Kidney epithelial cell (primary cell): ENCODE results near the gene C1orf94. TPM values are rescaled to one million over a fixed set of nuclear protein-coding genes. Genes with fewer than 3 reads are reported as not detected.

Experiments
- DNase-seq: peaks from one replicate; pipeline ENCODE4 v3.0.0-alpha.2; 2010; ENCODE audit warnings: low read depth
- H3K27me3 ChIP-seq: 2 replicates; pipeline ENCODE4 v1.6.0; 2011; ENCODE audit warnings: low read length; ENCODE audit not compliant: control insufficient read depth, insufficient read depth
- H3K36me3 ChIP-seq: 2 replicates; pipeline ENCODE4 v1.5.1; 2011; ENCODE audit warnings: low read length; ENCODE audit not compliant: control insufficient read depth, insufficient read depth
- H3K4me3 ChIP-seq: 2 replicates; pipeline ENCODE4 v1.5.1; 2011; ENCODE audit warnings: low read depth, mild to moderate bottlenecking, control low read depth, low read length
- CTCF ChIP-seq: IDR thresholded peaks from 2 replicates; pipeline ENCODE4 v1.5.1; 2011; ENCODE audit warnings: mild to moderate bottlenecking, moderate library complexity, low read length, control low read depth, inconsistent platforms; ENCODE audit not compliant: insufficient read depth, poor library complexity, severe bottlenecking
- total RNA-seq: library from RNA; depleted of rRNA; stranded (reverse); fragments of >200 nt; gene quantifications from 2 replicates; pipeline ENCODE4 v1.2.3, GENCODE V29; 2015

C1orf94 gene
- total RNA-seq, 1 donor from 2014 or later: not detected

DNA sequence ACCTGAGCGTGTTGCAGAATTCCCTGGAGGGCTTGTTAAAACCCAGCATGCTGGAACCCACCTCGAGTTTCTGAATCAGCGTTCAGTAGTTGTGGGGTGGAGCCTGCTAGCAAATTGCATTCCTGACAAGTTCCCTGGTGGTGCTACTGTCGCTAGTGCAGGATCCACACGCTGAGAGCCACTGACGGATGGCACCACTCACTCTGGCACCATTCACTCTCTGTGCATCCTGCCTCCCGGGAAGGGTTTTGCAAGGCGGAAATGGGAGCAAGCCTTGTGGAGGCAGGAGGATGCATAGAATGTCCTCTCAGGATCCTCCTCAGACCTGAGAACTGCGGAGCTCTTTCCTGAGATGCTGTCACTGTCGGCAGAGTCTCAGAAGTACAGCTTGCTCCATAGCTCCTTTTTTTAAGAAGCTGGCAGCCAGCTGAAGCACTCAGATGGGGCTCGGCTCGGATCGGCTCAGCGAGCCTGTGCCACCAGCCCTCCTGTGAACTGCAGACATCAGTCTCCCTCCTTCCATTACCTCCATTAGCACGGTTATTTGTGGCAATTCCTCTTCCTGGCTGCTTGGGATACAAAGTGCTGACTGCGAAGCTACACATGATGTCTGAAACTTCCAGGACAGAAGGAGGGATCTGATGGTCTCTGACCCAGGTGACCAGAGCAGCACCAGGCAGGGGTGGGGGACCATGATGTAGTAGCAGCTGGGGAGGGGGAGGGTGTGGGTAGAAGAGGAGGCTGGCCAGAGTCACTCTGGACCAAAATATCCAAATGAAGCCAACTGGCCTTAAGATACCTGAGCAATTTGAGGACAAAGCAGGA is 89.6 kb downstream of the C1orf94 start:
- no peak overlapping the region for H3K4me3 ChIP-seq
- no peaks in the 10 kb centered on the region for H3K27me3 ChIP-seq
- DNase-seq: no peak

DNA sequence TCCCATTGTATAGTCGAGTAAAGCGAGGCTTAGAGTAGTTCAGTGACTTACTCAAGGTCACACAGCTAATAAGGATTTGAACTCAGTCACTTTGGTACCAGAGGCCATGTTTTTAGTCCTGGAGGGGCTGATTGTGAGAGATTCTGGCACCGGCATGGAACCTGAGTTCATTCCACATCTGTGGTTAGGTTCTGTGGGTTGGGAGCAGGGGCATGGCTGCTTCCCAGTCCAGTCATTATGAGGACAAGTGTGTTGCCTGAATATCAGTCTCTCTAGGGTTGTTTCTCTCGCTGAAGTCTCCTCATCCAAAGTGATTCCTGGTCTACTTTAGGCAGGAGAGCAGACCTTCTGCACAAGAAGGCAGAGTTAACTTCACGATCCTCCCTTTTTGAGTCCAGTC is 90.6 kb downstream of the C1orf94 start:
- no peak for DNase-seq
- Histone ChIP-seq H3K27me3 (no peaks in the 10 kb centered on the region), H3K36me3 (no peaks in the 10 kb centered on the region), H3K4me3 (no peak overlapping the region)
- TF ChIP-seq CTCF: no peak

More for the DNA sequence above, 89.6 kb downstream of the C1orf94 start:
- TF ChIP-seq CTCF: no peak
- H3K36me3 ChIP-seq: no peaks in the 10 kb centered on the region

DNA sequence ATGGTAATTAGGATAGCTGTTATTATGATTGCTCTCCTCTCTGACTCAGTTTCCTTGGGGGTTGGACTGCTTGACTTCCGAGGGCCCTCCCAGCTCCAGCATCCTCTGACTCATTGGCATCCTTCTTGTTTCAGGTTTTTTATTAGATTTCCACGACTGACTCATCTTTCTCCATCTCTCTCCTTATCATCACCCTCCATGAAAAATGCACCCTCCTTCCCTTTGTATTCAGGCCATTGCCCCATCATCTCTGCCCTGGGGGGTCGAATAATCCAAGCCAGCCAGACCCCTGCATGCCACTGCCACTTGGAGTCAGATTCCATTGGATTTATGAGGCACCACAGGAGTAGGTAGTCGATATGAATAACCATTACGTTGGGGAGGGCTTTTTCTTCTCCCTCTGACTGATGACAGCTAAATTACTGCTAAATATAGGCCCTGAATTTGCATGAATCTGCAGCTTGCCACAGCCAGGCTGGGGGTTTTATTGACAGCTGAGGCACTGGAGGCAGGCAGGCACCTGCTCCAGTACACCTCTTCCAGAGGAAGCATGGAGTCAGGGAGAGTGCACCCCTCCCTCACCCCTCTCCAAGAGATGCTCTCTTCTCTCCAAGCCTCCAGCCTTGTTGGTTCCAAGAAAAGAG is 91.7 kb downstream of the C1orf94 start:
- Histone ChIP-seq H3K36me3 (no peaks in the 10 kb centered on the region), H3K27me3 (no peaks in the 10 kb centered on the region), H3K4me3 (no peak overlapping the region)
- no peak for TF ChIP-seq CTCF
- no peak for DNase-seq

Other genes with a start within 250 kb of the C1orf94 start
- gene CSMD2, start 11.7 kb upstream of the C1orf94 start, total RNA-seq: 0.48 and 0.75 TPM in 2 replicates